ENCODE measurements around the gene RAB40C.

The RAB40C gene

DNA sequence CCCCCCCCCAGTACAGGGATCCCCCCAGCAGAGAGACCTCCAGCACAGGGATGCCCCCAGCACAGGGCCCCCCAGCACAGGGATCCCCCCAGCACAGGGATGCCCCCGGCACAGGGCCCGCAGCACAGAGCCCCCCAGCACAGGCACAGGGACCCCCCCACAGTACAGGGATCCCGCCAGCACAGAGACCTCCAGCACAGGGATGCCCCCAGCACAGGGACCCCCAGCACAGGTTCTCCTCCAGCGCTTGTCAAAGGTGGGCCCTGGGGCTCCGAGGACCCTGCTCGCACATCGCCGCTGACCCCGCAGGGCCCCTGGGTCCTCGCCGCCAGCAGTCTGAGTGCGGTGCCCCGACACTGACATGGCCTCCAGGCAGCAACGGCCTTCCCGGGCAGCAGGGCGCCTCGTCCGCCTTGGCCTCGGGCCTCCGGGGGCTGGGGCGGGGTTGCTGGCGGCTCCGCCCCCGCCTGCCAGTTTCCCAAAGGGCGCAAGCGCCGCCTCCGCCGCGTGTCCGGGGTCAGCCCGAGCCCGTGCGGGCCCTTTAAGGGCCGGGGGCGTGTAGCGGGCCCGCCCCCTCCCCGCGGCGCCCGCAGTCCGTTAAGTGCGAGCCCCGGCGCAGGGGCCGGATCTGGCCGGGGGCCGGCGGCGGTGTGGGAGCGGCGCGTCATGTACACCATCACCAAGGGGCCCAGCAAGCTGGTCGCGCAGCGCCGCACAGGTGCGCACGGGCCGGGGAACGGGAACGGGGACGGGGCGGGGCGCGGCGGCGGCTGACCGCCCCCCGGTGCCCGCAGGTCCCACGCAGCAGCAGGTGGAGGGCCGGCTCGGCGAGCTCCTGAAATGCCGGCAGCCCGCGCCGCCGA is 51.7 kb downstream of the RAB40C start, which contains the start of gene MCRIP2:
Gene MCRIP2, plus strand, starts transcription at position 503 of the 863 bp plus-strand sequence. Its CDS starts 164 bp downstream, at position 667.
- FAIRE-seq (peak; percentile 97), DNase-seq (ENCODE audit: insufficient read length) (peak; percentile 91)
- TF ChIP-seq POLR2AphosphoS5 (IDR thresholded peaks at IDR 0.05; ENCODE audit: low read depth, low read length) (no peak), POLR2A (IDR thresholded peaks at IDR 0.05; ENCODE audit: low read depth, low read length) (peak; percentile 55; the same call in 1 of the 2 replicates)

DNA sequence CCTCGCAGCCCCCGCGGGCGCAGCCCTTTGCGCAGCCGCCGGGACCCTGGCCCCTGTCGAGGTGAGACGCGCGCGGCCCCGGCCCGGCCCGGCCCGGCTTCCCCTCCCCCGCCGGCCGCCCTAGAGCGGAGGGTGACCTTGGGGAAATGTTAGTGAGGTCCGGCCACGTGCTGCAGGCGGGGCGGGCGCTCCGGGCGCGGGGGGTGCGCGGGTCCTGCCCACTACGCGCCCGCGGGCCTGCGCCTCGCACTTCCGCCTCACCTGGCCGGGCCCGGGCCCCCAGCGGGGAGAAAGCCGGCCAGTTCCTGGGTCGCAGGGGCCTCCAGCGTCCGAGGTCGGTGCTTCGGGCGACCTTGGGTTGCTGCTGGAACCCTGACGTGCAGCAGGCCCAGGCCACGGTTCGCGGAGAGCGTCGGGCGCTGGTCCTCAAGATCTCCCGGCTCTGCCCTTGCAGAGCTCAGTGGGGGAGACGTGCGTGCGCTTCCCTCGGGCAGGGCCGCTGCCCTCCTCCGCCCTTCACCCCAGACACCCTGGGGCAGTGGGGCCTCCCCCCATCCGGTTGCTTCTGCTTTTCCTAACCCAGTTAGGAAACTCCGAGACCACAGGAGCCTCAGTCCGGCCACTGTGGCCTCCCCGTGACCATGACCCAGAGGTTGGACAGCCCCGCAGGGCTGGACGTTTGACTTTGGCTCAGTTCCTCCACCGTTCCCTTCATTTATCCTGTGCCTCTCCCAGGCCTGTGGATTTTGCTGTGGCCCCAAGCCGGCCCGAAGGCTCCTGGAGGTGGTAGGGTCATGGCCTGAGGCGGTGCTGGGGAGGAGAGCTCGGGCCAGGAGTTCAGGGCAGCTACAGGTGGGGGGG is 52.6 kb downstream of the RAB40C start:
- DNase-seq (ENCODE audit: insufficient read length) (peak; percentile 73), FAIRE-seq (peak; percentile 81)
- no peak; the same call in 1 of the 2 replicates for TF ChIP-seq POLR2A (IDR thresholded peaks at IDR 0.05; ENCODE audit: low read depth, low read length)
- TF ChIP-seq POLR2AphosphoS5 (IDR thresholded peaks at IDR 0.05; ENCODE audit: low read depth, low read length): no peak
- TF ChIP-seq TAF1 (IDR thresholded peaks at IDR 0.05; ENCODE audit: borderline replicate concordance, low read depth, low read length): no peak

DNA sequence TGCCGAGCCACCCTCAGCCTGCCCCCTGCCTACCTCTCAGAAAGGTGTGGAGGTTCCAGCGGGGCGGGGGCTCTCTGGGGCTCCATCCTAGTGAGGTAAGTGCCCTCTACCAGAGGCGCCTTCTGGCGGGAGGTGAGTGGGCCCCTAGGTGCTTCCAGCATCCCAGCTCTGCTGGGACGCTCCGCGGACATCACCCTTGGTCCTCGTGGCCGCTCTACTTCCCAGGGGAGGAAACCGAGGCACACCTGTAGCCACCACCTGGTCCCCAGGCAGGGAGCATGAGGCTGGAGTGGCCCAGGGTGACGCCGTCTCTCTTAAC is 53.1 kb downstream of the RAB40C start:
- FAIRE-seq (no peak), DNase-seq (ENCODE audit: insufficient read length) (no peak)
- TF ChIP-seq POLR2AphosphoS5 (IDR thresholded peaks at IDR 0.05; ENCODE audit: low read depth, low read length) (no peak), POLR2A (IDR thresholded peaks at IDR 0.05; ENCODE audit: low read depth, low read length) (no peak), TAF1 (IDR thresholded peaks at IDR 0.05; ENCODE audit: borderline replicate concordance, low read depth, low read length) (no peak)

DNA sequence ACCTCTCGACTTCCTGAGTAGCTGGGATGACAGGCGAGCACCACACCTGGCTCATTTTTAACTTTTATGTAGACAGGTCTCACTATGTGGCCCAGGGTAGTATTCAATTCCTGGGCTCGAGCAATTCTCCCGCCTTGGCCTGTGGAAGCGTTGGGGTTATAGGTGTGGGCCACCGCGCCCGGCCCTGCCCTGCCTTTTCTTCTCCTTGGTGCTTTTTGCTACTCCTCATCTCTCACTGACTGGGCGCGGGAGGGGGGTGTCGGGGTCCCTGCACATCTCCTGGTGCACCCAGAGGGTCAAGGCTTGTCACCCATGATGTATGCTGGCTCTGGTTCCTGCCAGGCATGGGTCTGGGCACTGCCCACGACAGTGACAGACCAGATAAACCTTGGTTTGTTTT is 54.7 kb downstream of the RAB40C start:
- no peak for TF ChIP-seq POLR2AphosphoS5 (IDR thresholded peaks at IDR 0.05; ENCODE audit: low read depth, low read length)
- TF ChIP-seq POLR2A (IDR thresholded peaks at IDR 0.05; ENCODE audit: low read depth, low read length): no peak
- TF ChIP-seq TAF1 (IDR thresholded peaks at IDR 0.05; ENCODE audit: borderline replicate concordance, low read depth, low read length): no peak
- no peak for DNase-seq (ENCODE audit: insufficient read length)
- no peak for FAIRE-seq

DNA sequence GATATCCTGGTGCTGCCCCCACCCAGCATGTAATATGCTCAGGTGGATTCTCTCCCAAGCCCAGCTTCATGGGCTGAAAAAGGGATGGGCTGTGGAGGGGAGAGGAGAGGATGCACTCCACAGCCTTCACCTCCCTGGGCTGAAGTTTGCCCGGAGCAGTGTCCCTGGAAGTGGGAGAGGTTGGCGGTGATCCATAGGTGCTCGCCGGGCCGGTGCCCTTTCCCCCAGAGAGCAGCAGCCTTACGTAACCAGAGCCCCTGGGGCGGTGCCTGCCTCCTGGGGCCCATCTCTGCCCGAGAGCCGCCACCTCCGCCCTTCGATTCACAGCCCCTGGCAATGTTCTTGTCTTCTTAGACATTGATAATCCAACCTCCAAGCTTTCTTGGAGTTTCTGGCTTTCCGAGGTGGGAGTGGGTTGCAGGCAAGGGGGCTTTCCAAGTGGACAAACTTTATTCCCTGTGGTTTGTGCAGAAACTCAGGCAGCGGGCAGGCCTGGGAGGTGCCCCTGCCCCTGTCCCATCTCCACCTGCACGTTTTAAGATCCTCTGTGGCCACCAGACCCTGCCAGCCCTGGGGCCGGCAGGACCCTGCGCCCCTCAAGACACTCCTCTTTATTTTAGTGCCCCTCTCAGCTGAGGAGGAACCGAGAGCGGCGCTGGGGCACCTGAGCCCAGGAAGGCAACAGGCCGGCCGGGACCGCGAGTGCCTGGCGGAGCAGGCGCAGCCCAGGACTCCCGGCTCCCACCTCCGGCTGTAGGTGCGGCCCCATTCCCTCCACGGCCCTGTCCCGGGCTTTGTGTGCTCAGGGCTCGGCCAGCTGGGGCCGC is 56.2 kb downstream of the RAB40C start:
- DNase-seq (ENCODE audit: insufficient read length) (no peak), FAIRE-seq (no peak)
- TF ChIP-seq POLR2AphosphoS5 (IDR thresholded peaks at IDR 0.05; ENCODE audit: low read depth, low read length) (no peak), TAF1 (IDR thresholded peaks at IDR 0.05; ENCODE audit: borderline replicate concordance, low read depth, low read length) (no peak), POLR2A (IDR thresholded peaks at IDR 0.05; ENCODE audit: low read depth, low read length) (no peak)

DNA sequence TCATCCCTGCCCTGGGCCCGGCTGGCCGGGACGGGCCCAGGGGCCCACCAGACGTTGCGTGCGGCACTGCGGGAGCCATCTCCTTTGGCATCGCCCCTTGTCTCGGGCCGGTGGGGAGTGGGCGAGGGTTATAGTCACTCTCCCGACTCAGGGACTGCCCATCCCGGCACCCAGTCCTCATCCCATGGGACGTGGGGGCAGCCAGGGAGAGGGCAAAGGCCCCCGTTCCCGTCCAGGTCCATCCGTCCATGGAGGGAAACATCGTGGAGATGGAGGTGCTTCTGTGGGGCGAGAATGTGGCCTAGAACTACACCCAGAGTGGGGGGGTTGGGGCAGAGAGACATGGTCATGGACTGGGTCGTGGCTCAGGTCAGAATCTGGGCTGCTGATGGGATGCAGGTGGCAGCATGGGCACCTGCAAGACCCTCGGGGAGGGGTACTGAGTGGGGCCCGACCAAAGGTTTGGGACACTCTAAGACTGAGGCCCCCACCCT is 56.9 kb downstream of the RAB40C start:
- FAIRE-seq (no peak), DNase-seq (ENCODE audit: insufficient read length) (no peak)
- TF ChIP-seq POLR2A (IDR thresholded peaks at IDR 0.05; ENCODE audit: low read depth, low read length) (no peak), TAF1 (IDR thresholded peaks at IDR 0.05; ENCODE audit: borderline replicate concordance, low read depth, low read length) (no peak), POLR2AphosphoS5 (IDR thresholded peaks at IDR 0.05; ENCODE audit: low read depth, low read length) (no peak)

DNA sequence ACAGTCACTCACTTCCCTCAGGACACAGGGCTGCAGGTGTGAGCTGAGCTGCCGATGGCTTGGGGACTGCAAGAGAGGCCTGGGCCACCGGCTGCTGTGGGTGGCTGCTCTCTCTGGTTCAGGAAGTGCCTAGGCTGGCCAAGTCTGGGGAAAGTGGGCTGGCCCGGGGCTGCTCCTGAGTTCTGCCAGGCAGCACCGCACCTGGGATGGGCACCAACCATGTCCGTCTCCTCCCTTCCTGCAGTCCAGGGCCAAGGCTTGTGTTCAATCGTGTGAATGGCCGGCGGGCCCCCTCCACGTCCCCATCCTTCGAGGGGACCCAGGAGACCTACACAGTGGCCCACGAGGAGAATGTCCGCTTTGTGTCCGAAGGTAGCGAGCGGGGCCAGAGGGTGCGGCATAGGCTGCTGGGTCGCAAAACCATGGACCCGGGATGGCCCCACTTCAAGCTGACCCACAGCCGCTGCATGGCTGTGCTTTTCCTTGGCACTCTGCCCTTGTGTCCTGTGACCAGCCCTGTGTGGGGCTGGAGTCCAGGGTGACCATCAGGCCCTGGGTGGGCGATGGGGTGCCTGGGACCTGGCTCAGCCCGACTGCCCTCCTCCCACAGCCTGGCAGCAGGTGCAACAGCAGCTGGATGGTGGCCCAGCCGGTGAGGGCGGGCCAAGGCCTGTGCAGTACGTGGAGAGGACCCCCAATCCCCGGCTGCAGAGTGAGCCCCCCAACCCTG is 57.5 kb downstream of the RAB40C start:
- no peak for FAIRE-seq
- no peak for TF ChIP-seq POLR2A (IDR thresholded peaks at IDR 0.05; ENCODE audit: low read depth, low read length)
- no peak; the same call in 1 of the 2 replicates for TF ChIP-seq POLR2AphosphoS5 (IDR thresholded peaks at IDR 0.05; ENCODE audit: low read depth, low read length)
- TF ChIP-seq TAF1 (IDR thresholded peaks at IDR 0.05; ENCODE audit: borderline replicate concordance, low read depth, low read length): no peak
- DNase-seq (ENCODE audit: insufficient read length): no peak

DNA sequence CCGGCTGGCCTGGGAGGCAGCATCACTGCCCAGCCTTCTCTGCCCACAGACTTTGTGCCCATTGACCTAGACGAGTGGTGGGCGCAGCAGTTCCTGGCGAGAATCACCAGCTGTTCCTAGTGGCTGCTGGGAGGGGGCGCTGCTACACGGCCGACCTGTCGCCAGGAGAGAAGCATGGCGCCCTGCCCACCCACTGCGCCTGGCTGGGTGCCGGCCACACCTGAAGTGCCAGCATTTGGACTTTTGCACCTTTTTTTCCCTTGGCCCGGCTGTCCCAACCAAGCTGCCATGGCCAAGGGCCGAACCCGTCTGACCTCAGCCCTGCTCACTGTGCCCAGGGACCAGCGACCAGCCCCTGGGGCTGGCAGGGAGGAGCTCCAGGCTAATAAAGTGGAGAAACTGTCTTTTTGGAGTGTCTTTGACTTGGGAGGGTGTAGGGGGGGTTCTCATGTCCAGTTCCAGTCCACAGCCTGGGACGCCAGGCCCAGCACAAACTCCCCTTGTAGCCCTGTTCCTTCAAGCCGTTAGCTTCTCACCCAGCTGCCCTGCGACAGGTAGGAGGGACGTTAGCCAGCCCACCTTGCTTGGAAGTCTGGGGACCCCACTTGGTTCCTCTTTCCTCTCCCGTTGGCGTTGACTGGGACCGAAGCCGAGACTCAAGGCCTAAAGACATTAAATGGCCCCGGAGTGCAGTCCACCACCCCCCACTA is 58.4 kb downstream of the RAB40C start:
- FAIRE-seq (peak; percentile 97), DNase-seq (ENCODE audit: insufficient read length) (peak; percentile 78)
- TF ChIP-seq TAF1 (IDR thresholded peaks at IDR 0.05; ENCODE audit: borderline replicate concordance, low read depth, low read length) (no peak), POLR2A (IDR thresholded peaks at IDR 0.05; ENCODE audit: low read depth, low read length) (peak; percentile 0; the same call in 1 of the 2 replicates)

DNA sequence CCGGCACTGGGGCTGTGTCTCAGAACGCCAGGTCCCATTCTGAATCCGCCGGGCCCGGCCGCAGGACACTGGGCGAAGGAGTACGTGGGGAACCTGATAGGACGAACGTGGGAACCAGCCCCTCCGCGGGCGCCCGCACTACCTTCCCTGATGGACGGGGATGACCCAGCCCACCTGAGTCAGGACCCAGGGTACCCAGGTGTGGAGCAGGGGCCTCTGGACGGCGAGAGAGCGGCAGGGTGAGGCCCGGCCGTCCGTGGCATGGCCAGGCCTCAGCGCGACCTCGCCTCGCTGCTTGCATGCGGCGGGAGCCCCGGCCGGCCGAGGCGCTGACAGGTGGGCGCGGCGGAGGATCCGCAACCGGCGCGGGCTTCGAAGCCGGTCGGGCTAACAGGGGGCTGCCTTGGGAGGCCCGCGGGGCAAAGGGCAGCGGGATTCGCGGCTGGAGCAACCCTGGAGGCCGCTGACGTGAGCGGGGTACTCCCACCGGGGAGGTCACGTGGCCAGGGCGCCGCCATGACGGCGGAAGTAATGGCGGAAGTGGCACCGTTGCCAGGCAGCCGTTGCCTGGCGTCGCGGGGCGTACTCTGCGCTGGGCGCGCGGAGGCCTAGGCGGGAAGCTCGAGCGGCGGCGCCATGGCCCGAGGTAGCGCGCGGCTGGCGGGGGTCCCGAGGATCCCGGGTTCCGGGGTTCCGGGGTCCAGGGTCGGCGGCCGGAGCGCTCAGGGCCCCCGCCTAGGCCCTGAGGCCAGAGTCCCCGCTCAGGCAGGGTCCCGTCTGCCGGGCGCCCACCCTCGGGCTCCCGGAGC is 59.1 kb downstream of the RAB40C start, which contains the start of gene WDR90:
Gene WDR90, plus strand, starts transcription at position 585 of the 809 bp plus-strand sequence. Its CDS starts 52 bp downstream, at position 637.
- FAIRE-seq (peak; percentile 99), DNase-seq (ENCODE audit: insufficient read length) (peak; percentile 100)
- TF ChIP-seq TAF1 (IDR thresholded peaks at IDR 0.05; ENCODE audit: borderline replicate concordance, low read depth, low read length) (peak; percentile 17; the same call in 1 of the 2 replicates), POLR2AphosphoS5 (IDR thresholded peaks at IDR 0.05; ENCODE audit: low read depth, low read length) (peak; percentile 43), POLR2A (IDR thresholded peaks at IDR 0.05; ENCODE audit: low read depth, low read length) (peak; percentile 36; the same call in 1 of the 2 replicates)
